Fibroblast of lung (primary cell): Measurements from ENCODE around the gene MACROD2. TPM values are rescaled to one million over a fixed set of nuclear protein-coding genes. Genes with fewer than 3 reads are reported as not detected.
A peak's percentile ranks its signal among the peaks of the same experiment; 100 is the strongest.

Source experiments
- DNase-seq, 2 donors: peaks; one replicate each; pipeline versions ENCODE4 v3.0.0 to v3.0.0-alpha.2; 2010; ENCODE audit warnings: low read depth in 2 of 2
- H2AFZ ChIP-seq: 2 replicates; pipeline ENCODE4 v1.5.1; 2012; ENCODE audit warnings: low read length, control low read depth, inconsistent platforms
- H3K27ac ChIP-seq: 2 replicates; pipeline ENCODE4 v1.5.1; 2011; ENCODE audit warnings: low read length, control low read depth; ENCODE audit not compliant: insufficient read depth
- H3K27me3 ChIP-seq: 2 replicates; pipeline ENCODE4 v1.5.1; 2011; ENCODE audit warnings: mild to moderate bottlenecking, low read length; ENCODE audit not compliant: control insufficient read depth, insufficient read depth
- H3K36me3 ChIP-seq: 2 replicates; pipeline ENCODE4 v1.5.1; 2011; ENCODE audit warnings: low read length; ENCODE audit not compliant: control insufficient read depth, insufficient read depth
- H3K4me1 ChIP-seq: 2 replicates; pipeline ENCODE4 v1.5.1; 2011; ENCODE audit warnings: low read length; ENCODE audit not compliant: control insufficient read depth, insufficient read depth; ENCODE audit errors: extremely low read depth
- H3K4me2 ChIP-seq: 2 replicates; pipeline ENCODE4 v1.5.1; 2011; ENCODE audit warnings: low read length, control low read depth; ENCODE audit not compliant: insufficient read depth; ENCODE audit errors: extremely low read depth
- H3K4me3 ChIP-seq, 4 experiments: fragments of 200-600 bp in 1 of 4; sonication (generic) in 1 of 4; replicated peaks in 1 of 4; 2 replicates each; pipeline ENCODE4 v1.5.1; 2011 to 2016; ENCODE audit warnings: low read length in 4 of 4, low read depth in 3 of 4, mild to moderate bottlenecking in 3 of 4, control low read depth in 2 of 4, inconsistent platforms in 1 of 4, mixed read lengths in 1 of 4; ENCODE audit not compliant: insufficient read depth in 1 of 4; ENCODE audit errors: control extremely low read depth in 1 of 4
- H3K79me2 ChIP-seq: 2 replicates; pipeline ENCODE4 v1.5.1; 2012; ENCODE audit warnings: mild to moderate bottlenecking, low read length, inconsistent platforms; ENCODE audit not compliant: control insufficient read depth, insufficient read depth
- H3K9ac ChIP-seq: 2 replicates; pipeline ENCODE4 v1.5.1; 2011; ENCODE audit warnings: mild to moderate bottlenecking, low read length, control low read depth; ENCODE audit not compliant: insufficient read depth
- H3K9me3 ChIP-seq: 2 replicates; pipeline ENCODE4 v1.5.1; 2012; ENCODE audit warnings: low read depth, low read length; ENCODE audit not compliant: control insufficient read depth, insufficient read depth
- H4K20me1 ChIP-seq: 2 replicates; pipeline ENCODE4 v1.5.1; 2011; ENCODE audit warnings: low read length; ENCODE audit not compliant: control insufficient read depth, insufficient read depth; ENCODE audit errors: extremely low read depth
- EZH2 ChIP-seq: IDR thresholded peaks from 2 replicates; pipeline ENCODE4 v1.5.1; 2012; ENCODE audit warnings: low read length, control low read depth, mild to moderate bottlenecking; ENCODE audit errors: missing control alignments
- polyA plus RNA-seq, 2 donors: library from polyadenylated mRNA; depleted of rRNA in 1 of 2; stranded (reverse) in 1 of 2; unstranded in 1 of 2; fragments of >200 nt; gene quantifications; 2 replicates each; pipeline ENCODE4 v1.2.1, GENCODE V29; 2011 to 2012; ENCODE audit warnings: missing spikeins in 1 of 2
- total RNA-seq: library from RNA; depleted of rRNA; stranded (reverse); fragments of >200 nt; gene quantifications from 2 replicates; pipeline ENCODE4 v1.2.1, GENCODE V29; 2014
- TF ChIP-seq, protein P1 (sequence below), 2 donors: IDR thresholded peaks in 1 of 2; conservative IDR thresholded peaks in 1 of 2; 1 replicate in 1 of 2; 2 replicates in 1 of 2; pipeline ENCODE4 v1.5.1; 2011 to 2012; ENCODE audit warnings: low read length in 2 of 2, control low read depth in 1 of 2, inconsistent platforms in 1 of 2, low read depth in 1 of 2, mild to moderate bottlenecking in 1 of 2

Gene MACROD2
- total and polyA plus RNA-seq, 2 donors (not counting 1 experiment from before 2014, with no cell fraction given), result 0.54 to 1.7 TPM

DNA sequence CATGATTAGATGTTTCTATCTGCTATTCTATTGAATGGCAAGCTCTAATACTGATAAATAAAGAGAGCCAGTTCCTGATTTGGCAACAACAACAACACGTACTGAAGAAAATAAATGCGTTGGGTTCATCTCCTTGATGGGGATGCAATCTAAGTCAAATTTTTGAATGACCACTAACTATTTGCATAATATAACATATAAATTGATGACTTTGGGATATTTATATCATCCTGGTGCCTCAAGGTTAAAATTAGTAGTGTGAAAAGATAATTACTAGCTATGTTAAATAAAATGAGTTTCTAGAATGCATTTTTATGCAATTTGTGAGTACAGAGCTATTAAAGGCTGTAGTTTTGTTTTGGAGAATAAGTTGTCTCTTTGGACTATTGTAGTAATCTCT lies 1681.5 kb downstream of the MACROD2 start:
- Histone ChIP-seq H2AFZ (no peak overlapping the region), H4K20me1 (no peaks in the 10 kb centered on the region), H3K4me2 (no peak overlapping the region), H3K36me3 (no peaks in the 10 kb centered on the region), H3K27ac (no peak overlapping the region), H3K9ac (no peak overlapping the region), H3K4me1 (peaks cover 17% of the 10 kb centered on the region), H3K79me2 (no peaks in the 10 kb centered on the region), H3K4me3 (no peak overlapping the region), H3K9me3 (no peaks in the 10 kb centered on the region), H3K27me3 (no peaks in the 10 kb centered on the region)
- TF ChIP-seq, protein P1, sequence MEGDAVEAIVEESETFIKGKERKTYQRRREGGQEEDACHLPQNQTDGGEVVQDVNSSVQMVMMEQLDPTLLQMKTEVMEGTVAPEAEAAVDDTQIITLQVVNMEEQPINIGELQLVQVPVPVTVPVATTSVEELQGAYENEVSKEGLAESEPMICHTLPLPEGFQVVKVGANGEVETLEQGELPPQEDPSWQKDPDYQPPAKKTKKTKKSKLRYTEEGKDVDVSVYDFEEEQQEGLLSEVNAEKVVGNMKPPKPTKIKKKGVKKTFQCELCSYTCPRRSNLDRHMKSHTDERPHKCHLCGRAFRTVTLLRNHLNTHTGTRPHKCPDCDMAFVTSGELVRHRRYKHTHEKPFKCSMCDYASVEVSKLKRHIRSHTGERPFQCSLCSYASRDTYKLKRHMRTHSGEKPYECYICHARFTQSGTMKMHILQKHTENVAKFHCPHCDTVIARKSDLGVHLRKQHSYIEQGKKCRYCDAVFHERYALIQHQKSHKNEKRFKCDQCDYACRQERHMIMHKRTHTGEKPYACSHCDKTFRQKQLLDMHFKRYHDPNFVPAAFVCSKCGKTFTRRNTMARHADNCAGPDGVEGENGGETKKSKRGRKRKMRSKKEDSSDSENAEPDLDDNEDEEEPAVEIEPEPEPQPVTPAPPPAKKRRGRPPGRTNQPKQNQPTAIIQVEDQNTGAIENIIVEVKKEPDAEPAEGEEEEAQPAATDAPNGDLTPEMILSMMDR (conservative IDR thresholded peaks at IDR 0.05 in 1 of 2, IDR thresholded peaks at IDR 0.05 in 1 of 2; ENCODE audit: low read depth in 1 of 2, low read length in 2 of 2), result no peak
- TF ChIP-seq EZH2, result no peak
- DNase-seq, result no peak

DNA sequence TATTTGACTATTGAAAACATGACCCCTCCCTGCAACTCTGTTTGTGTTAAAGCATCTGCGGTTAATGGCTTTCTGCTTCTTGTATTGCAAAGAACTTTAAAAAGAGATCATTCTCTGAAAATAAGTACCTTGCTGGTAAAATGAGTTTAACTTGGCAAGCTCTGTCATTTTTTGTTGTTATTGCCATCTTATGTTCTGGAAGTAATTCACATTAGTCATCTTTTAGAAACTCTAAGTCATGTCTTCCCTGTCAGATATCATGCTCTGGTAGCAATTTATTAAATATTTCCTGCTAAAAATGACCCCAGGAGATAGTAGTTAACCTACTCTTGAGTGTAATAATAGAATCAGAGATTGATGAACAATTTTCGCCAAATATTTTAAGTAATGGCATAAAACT lies 1687.4 kb downstream of the MACROD2 start:
- H3K36me3 ChIP-seq, result no peaks in the 10 kb centered on the region
- no peak overlapping the region for H3K4me2 ChIP-seq
- H4K20me1 ChIP-seq, result no peaks in the 10 kb centered on the region
- no peak for TF ChIP-seq EZH2
- TF ChIP-seq, protein P1 (conservative IDR thresholded peaks at IDR 0.05 in 1 of 2, IDR thresholded peaks at IDR 0.05 in 1 of 2; ENCODE audit: low read depth in 1 of 2, low read length in 2 of 2), result no peak
- peak in 1 of 2 donors; percentile 11 for DNase-seq
- H3K79me2 ChIP-seq, result no peaks in the 10 kb centered on the region
- no peak overlapping the region for H2AFZ ChIP-seq
- H3K4me3 ChIP-seq, result no peak overlapping the region
- no peaks in the 10 kb centered on the region for H3K27me3 ChIP-seq
- no peaks in the 10 kb centered on the region for H3K9me3 ChIP-seq
- H3K9ac ChIP-seq, result no peak overlapping the region
- no peak overlapping the region for H3K27ac ChIP-seq
- no peaks in the 10 kb centered on the region for H3K4me1 ChIP-seq

DNA sequence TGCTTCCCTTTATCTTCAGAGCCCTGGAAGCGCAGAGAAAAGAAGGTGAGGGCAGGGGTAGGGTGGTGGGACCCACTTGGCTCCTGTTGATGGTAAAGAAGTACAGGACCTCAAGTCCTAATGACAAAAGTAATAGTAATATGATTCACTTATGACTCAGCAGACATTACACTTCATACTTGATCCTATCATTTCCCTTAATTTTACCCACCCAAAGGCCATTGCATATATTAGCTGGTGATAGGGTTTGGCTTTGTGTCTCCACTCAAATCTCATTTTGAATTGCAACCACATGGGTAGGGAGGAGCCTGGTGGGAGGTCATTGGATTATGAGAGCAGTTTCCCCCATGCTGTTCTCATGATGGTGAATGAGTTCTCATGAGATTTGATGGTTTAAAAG lies 1697.3 kb downstream of the MACROD2 start:
- H2AFZ ChIP-seq, result no peak overlapping the region
- H3K27ac ChIP-seq, result no peak overlapping the region
- TF ChIP-seq, protein P1 (conservative IDR thresholded peaks at IDR 0.05 in 1 of 2, IDR thresholded peaks at IDR 0.05 in 1 of 2; ENCODE audit: low read depth in 1 of 2, low read length in 2 of 2), result no peak
- no peak for TF ChIP-seq EZH2
- no peaks in the 10 kb centered on the region for H4K20me1 ChIP-seq
- no peaks in the 10 kb centered on the region for H3K27me3 ChIP-seq
- H3K4me1 ChIP-seq, result no peaks in the 10 kb centered on the region
- H3K79me2 ChIP-seq, result no peaks in the 10 kb centered on the region
- H3K9me3 ChIP-seq, result no peaks in the 10 kb centered on the region
- H3K4me3 ChIP-seq, result no peak overlapping the region
- no peak overlapping the region for H3K4me2 ChIP-seq
- DNase-seq, result no peak
- H3K36me3 ChIP-seq, result no peaks in the 10 kb centered on the region
- H3K9ac ChIP-seq, result no peak overlapping the region
